ENCODE results near the gene KPTN.

Gene KPTN

GRCh38 chr19:47471733-47472457, 12.1 kb downstream of the KPTN start, which contains the start of gene SLC8A2:
SLC8A2 (minus strand) TSS chr19:47471893; CDS start chr19:47466403, 5,490 bp downstream.
- Histone ChIP-seq H3K4me2 (ENCODE audit: low read depth, low read length) (0 out of 2 replicates have a peak within 1 kb of the TSS, but pooled peaks have one; percentile 13), H3K9me3 (replicated peaks; ENCODE audit: insufficient read depth, low read length) (no peaks in the 10 kb centered on the region), H3K27ac (ENCODE audit: low read length) (no peak within 1 kb of the TSS), H3K4me1 (ENCODE audit: low read length) (no peaks in the 10 kb centered on the region), H3K9me2 (replicated peaks; ENCODE audit: insufficient read depth, low read length) (no peaks in the 10 kb centered on the region), H3K9ac (ENCODE audit: low read length) (no peak within 1 kb of the TSS), H4K20me1 (ENCODE audit: insufficient read depth, low read length) (no peaks in the 10 kb centered on the region; the same call in 1 of the 2 replicates), H3K4me3 (ENCODE audit: low read length) (no peak within 1 kb of the TSS), H2AFZ (ENCODE audit: low read length) (no peak within 1 kb of the TSS), H3F3A (ENCODE audit: insufficient read depth, low read length) (no peaks in the 10 kb centered on the region), H3K79me2 (ENCODE audit: low read length) (no peaks in the 10 kb centered on the region), H3K27me3 (replicated peaks; ENCODE audit: insufficient read depth, low read length) (peaks cover 76% of the 10 kb centered on the region), H3K36me3 (replicated peaks; ENCODE audit: insufficient read depth, low read length) (no peaks in the 10 kb centered on the region)
- peak; percentile 61 for DNase-seq
- TF ChIP-seq EZH2phosphoT487 (IDR thresholded peaks at IDR 0.05; ENCODE audit: low read length) (no peak), CTCF (IDR thresholded peaks at IDR 0.05; ENCODE audit: low read length) (no peak), EZH2 (optimal IDR thresholded peaks at IDR 0.05; ENCODE audit: low read depth, low read length) (no peak)

- no peak overlapping the region for H2AFZ ChIP-seq (ENCODE audit: low read length)
- no peaks in the 10 kb centered on the region for H3K79me2 ChIP-seq (ENCODE audit: low read length)
- peaks cover 76% of the 10 kb centered on the region for H3K27me3 ChIP-seq (replicated peaks; ENCODE audit: insufficient read depth, low read length)
- no peaks in the 10 kb centered on the region; the same call in 1 of the 2 replicates for H4K20me1 ChIP-seq (ENCODE audit: insufficient read depth, low read length)
- H3K4me2 ChIP-seq (ENCODE audit: low read depth, low read length): no peak overlapping the region
- H3K9me2 ChIP-seq (replicated peaks; ENCODE audit: insufficient read depth, low read length): no peaks in the 10 kb centered on the region
- no peaks in the 10 kb centered on the region for H3F3A ChIP-seq (ENCODE audit: insufficient read depth, low read length)
- TF ChIP-seq CTCF (IDR thresholded peaks at IDR 0.05; ENCODE audit: low read length): no peak
- TF ChIP-seq EZH2phosphoT487 (IDR thresholded peaks at IDR 0.05; ENCODE audit: low read length): no peak
- TF ChIP-seq EZH2 (optimal IDR thresholded peaks at IDR 0.05; ENCODE audit: low read depth, low read length): no peak
- DNase-seq: no peak
- no peaks in the 10 kb centered on the region for H3K36me3 ChIP-seq (replicated peaks; ENCODE audit: insufficient read depth, low read length)
- H3K4me3 ChIP-seq (ENCODE audit: low read length): no peak overlapping the region
- no peak overlapping the region for H3K27ac ChIP-seq (ENCODE audit: low read length)
- no peaks in the 10 kb centered on the region for H3K9me3 ChIP-seq (replicated peaks; ENCODE audit: insufficient read depth, low read length)
- H3K9ac ChIP-seq (ENCODE audit: low read length): no peak overlapping the region
- H3K4me1 ChIP-seq (ENCODE audit: low read length): no peaks in the 10 kb centered on the region
These were observed 12.7 kb downstream of the KPTN start for GRCh38 chr19:47471381-47471732.

GRCh38 chr19:47470447-47471195, 13.4 kb downstream of the KPTN start:
- no peak overlapping the region for H2AFZ ChIP-seq (ENCODE audit: low read length)
- H3K27ac ChIP-seq (ENCODE audit: low read length): no peak overlapping the region
- H3K27me3 ChIP-seq (replicated peaks; ENCODE audit: insufficient read depth, low read length): peaks cover 84% of the 10 kb centered on the region
- H4K20me1 ChIP-seq (ENCODE audit: insufficient read depth, low read length): no peaks in the 10 kb centered on the region; the same call in 1 of the 2 replicates
- H3K9me2 ChIP-seq (replicated peaks; ENCODE audit: insufficient read depth, low read length): no peaks in the 10 kb centered on the region
- DNase-seq: no peak
- no peaks in the 10 kb centered on the region for H3K36me3 ChIP-seq (replicated peaks; ENCODE audit: insufficient read depth, low read length)
- H3K4me1 ChIP-seq (ENCODE audit: low read length): no peaks in the 10 kb centered on the region
- H3K9me3 ChIP-seq (replicated peaks; ENCODE audit: insufficient read depth, low read length): no peaks in the 10 kb centered on the region
- H3K79me2 ChIP-seq (ENCODE audit: low read length): no peaks in the 10 kb centered on the region
- H3K4me3 ChIP-seq (ENCODE audit: low read length): no peak overlapping the region
- H3K4me2 ChIP-seq (ENCODE audit: low read depth, low read length): no peak overlapping the region
- TF ChIP-seq CTCF (IDR thresholded peaks at IDR 0.05; ENCODE audit: low read length): no peak
- TF ChIP-seq EZH2phosphoT487 (IDR thresholded peaks at IDR 0.05; ENCODE audit: low read length): no peak
- TF ChIP-seq EZH2 (optimal IDR thresholded peaks at IDR 0.05; ENCODE audit: low read depth, low read length): no peak
- no peak overlapping the region for H3K9ac ChIP-seq (ENCODE audit: low read length)
- no peaks in the 10 kb centered on the region for H3F3A ChIP-seq (ENCODE audit: insufficient read depth, low read length)

Measured in MM.1S (cell line).